Ovary (tissue), 9 donors: ENCODE results near the gene ATM. TPM values are rescaled to one million over a fixed set of nuclear protein-coding genes. Genes with fewer than 3 reads are reported as not detected.
"Not testable (repeated sequence)": the region's sequence is repeated elsewhere in the genome, so short reads cannot be mapped to it uniquely, and the experiment has no call there.

ENCODE experiments used
- DNase-seq, 5 donors: peaks; one replicate each; pipeline ENCODE4 v3.0.0-alpha.2; 2019 to 2020
- H3K27ac ChIP-seq, 2 donors: fragments of 200-600 bp; one replicate each; pipeline versions ENCODE4 v1.5.1 to v1.8.0; 2019 to 2022
- H3K27me3 ChIP-seq: fragments of 200-600 bp; one replicate; pipeline ENCODE4 v1.8.0; 2022
- H3K36me3 ChIP-seq: fragments of 200-600 bp; sonication (generic); one replicate; pipeline ENCODE4 v1.5.1; 2019
- H3K4me1 ChIP-seq: one replicate; pipeline ENCODE4 v1.8.1; 2013; ENCODE audit warnings: mild to moderate bottlenecking, moderate library complexity; ENCODE audit not compliant: insufficient read depth
- H3K4me3 ChIP-seq: fragments of 200-600 bp; sonication (generic); one replicate; pipeline ENCODE4 v1.5.1; 2017
- H3K9me3 ChIP-seq, 2 donors: fragments of 200-600 bp in 1 of 2; sonication (generic) in 1 of 2; one replicate each; pipeline versions ENCODE4 v1.5.1 to v1.8.1; 2013 to 2019; ENCODE audit warnings: mild to moderate bottlenecking in 1 of 2, moderate library complexity in 1 of 2
- CTCF ChIP-seq, 3 donors: fragments of 450-650 bp in 2 of 3; fragments of 200-600 bp in 1 of 3; IDR thresholded peaks; one replicate each; pipeline versions ENCODE4 v1.5.1 to v1.8.0; 2016 to 2022; ENCODE audit warnings: antibody characterized with exemption in 3 of 3, mild to moderate bottlenecking in 1 of 3
- EP300 ChIP-seq: sonication (generic); formaldehyde crosslinking; IDR thresholded peaks from one replicate; pipeline ENCODE4 v1.6.1; 2017; ENCODE audit warnings: antibody characterized with exemption
- POLR2A ChIP-seq: fragments of 450-650 bp; IDR thresholded peaks from one replicate; pipeline ENCODE4 v1.6.1; 2017; ENCODE audit warnings: antibody characterized with exemption, mild to moderate bottlenecking, moderate library complexity
- whole genome bisulfite sequencing, 3 donors: extraction: QIAGEN DNeasy Blood & Tissue Kit in 1 of 3; methylation state at CpG; one replicate each; pipeline versions ENCODE4 v1.1.5 to v1.1.7; 2013 to 2017; 5-methylcytosine and 5-hydroxymethylcytosine counted together
- intact Hi-C, 4 donors: fragments of 100-400 bp; cut with DNase I; formaldehyde crosslinking; loops; one replicate each; pipeline versions ENCODE4 v1.11.0 to v1.15.1; 2022 to 2023
- polyA plus RNA-seq, 2 donors: library from polyadenylated mRNA; stranded (reverse); fragments of 200-250 nt in 1 of 2; fragments of 350-450 nt in 1 of 2; fragmentation: Illumina TruSeq in 1 of 2; extraction: RNeasy Lipid Tissue Mini Kit (QIAGEN cat#74804) in 1 of 2; gene quantifications; one replicate each; pipeline ENCODE4 v1.2.3, GENCODE V29; 2013 to 2014
- total RNA-seq, 7 donors: library from RNA; depleted of rRNA in 2 of 7; stranded (reverse); fragments of >200 nt in 2 of 7; fragmentation: NEBNext Ultra II Directional in 3 of 7; extraction: Animal tissue kit (Norgen Biotek cat#: 25700) in 3 of 7; gene quantifications; one replicate each; pipeline versions ENCODE4 v1.1.0 to v1.2.4, GENCODE V29; 2016 to 2023
- donor health status: DM: no; HTN: no; CAD: no; lungs with moderate emphysema.
- donor health status: DM: no; HTN: no; CAD: no.
- donor health status: Bipolar disorder and iron deficiency.
- donor health status: DM: yes; HTN: yes; CAD: no.
- donor health status: DM: no; HTN: no; CAD: no.
- donor health status: DM: yes; HTN: yes; CAD: no.

ATM gene
- total and polyA plus RNA-seq, 9 donors: 29.2 to 104 (median 79.6) TPM

GRCh38 chr11:108269583-108269982 is 46.7 kb downstream of the ATM start:
- no peaks in the 10 kb centered on the region for H3K9me3 ChIP-seq
- TF ChIP-seq CTCF (IDR thresholded peaks at IDR 0.05) (no peak), POLR2A (no peak), EP300 (no peak)
- no peak for DNase-seq
- no peaks in the 10 kb centered on the region for H3K4me1 ChIP-seq
- no peaks in the 10 kb centered on the region for H3K36me3 ChIP-seq
- intact Hi-C loops: no loop called here
- no peaks in the 10 kb centered on the region for H3K27me3 ChIP-seq
- H3K27ac ChIP-seq: no peak overlapping the region
- WGBS, 3 donors: 92 to 99% (median 97%) methylated on average over 3 of the region's 3 CpGs
- H3K4me3 ChIP-seq: no peak overlapping the region

GRCh38 chr11:108276985-108277616 is 54.2 kb downstream of the ATM start:
- intact Hi-C loops, DNase-seq, H3K36me3 ChIP-seq, H3K27me3 ChIP-seq, H3K4me3 ChIP-seq, H3K27ac ChIP-seq, H3K4me1 ChIP-seq, H3K9me3 ChIP-seq: not testable (repeated sequence)
- 93 to 95% (median 93%) methylated on average over 13 of the region's 13 CpGs for WGBS, 3 donors

- H3K4me3 ChIP-seq: no peak overlapping the region
- H3K9me3 ChIP-seq: no peaks in the 10 kb centered on the region
- no peak overlapping the region for H3K27ac ChIP-seq
- intact Hi-C loops: no loop called here
- H3K27me3 ChIP-seq: no peaks in the 10 kb centered on the region
- 44 to 52% (median 48%) methylated on average over 4 of the region's 4 CpGs for WGBS, 3 donors
- TF ChIP-seq EP300: no peak
- no peak for TF ChIP-seq CTCF (IDR thresholded peaks at IDR 0.05)
- TF ChIP-seq POLR2A: no peak
- H3K36me3 ChIP-seq: no peaks in the 10 kb centered on the region
- peaks cover 3% of the 10 kb centered on the region for H3K4me1 ChIP-seq
- DNase-seq: no peak
Observed at GRCh38 chr11:108278546-108278945, 55.7 kb downstream of the ATM start.

GRCh38 chr11:108278954-108279353 is 56.1 kb downstream of the ATM start:
- H3K4me3 ChIP-seq: no peak overlapping the region
- H3K36me3 ChIP-seq: no peaks in the 10 kb centered on the region
- H3K4me1 ChIP-seq: peaks cover 3% of the 10 kb centered on the region
- no peaks in the 10 kb centered on the region for H3K9me3 ChIP-seq
- WGBS, 3 donors: 22 to 30% (median 23%) methylated on average over 4 of the region's 4 CpGs
- no peak overlapping the region for H3K27ac ChIP-seq
- TF ChIP-seq EP300 (no peak), POLR2A (no peak)
- intact Hi-C loops: no loop called here
- no peak for DNase-seq
- H3K27me3 ChIP-seq: no peaks in the 10 kb centered on the region

- Histone ChIP-seq H3K27me3 (no peaks in the 10 kb centered on the region), H3K4me3 (no peak overlapping the region), H3K27ac (no peak overlapping the region), H3K4me1 (no peaks in the 10 kb centered on the region), H3K9me3 (no peaks in the 10 kb centered on the region), H3K36me3 (no peaks in the 10 kb centered on the region)
- DNase-seq: no peak
- no peak for TF ChIP-seq EP300
- no peak for TF ChIP-seq POLR2A
- no peak for TF ChIP-seq CTCF (IDR thresholded peaks at IDR 0.05)
- intact Hi-C loops: loop anchor here in 1 of 4 donors (5.0 kb wide), 1 partner anchor 36 kb away; no protein-coding TSS in a partner anchor
- WGBS, 3 donors: 86 to 94% (median 86%) methylated on average over 1 of the region's 1 CpG
Observed at GRCh38 chr11:108286370-108286769, 63.5 kb downstream of the ATM start.
